ENCODE data around the gene SERGEF. TPM values are rescaled to one million over a fixed set of nuclear protein-coding genes. Genes with fewer than 3 reads are reported as not detected.

The SERGEF gene
- total RNA-seq, 1 donor from 2014 or later: 17.6 TPM

GRCh38 chr11:17822401-17822781, 190.5 kb downstream of the SERGEF start:
- H3K4me3 ChIP-seq (ENCODE audit: insufficient read depth, low read depth, low read length): no peak overlapping the region
- no peaks in the 10 kb centered on the region for H3K4me1 ChIP-seq (ENCODE audit: insufficient read depth, low read length)
- FAIRE-seq (no peak), DNase-seq (ENCODE audit: low read depth) (no peak)
- no peak overlapping the region for H3K9ac ChIP-seq (ENCODE audit: low read length)
- peaks cover 2% of the 10 kb centered on the region for H3K4me1 Mint-ChIP-seq (ENCODE audit: low read depth, unreplicated experiment)
- no peaks in the 10 kb centered on the region for H3K27me3 Mint-ChIP-seq (ENCODE audit: low read depth, unreplicated experiment)
- no peak overlapping the region for H3K27ac ChIP-seq (ENCODE audit: low read depth, low read length)
- H3K4me3 Mint-ChIP-seq (ENCODE audit: unreplicated experiment): no peak overlapping the region
- no peaks in the 10 kb centered on the region for H4K20me1 ChIP-seq (ENCODE audit: insufficient read depth, low read length)
- H3K9me3 ChIP-seq (ENCODE audit: insufficient read depth, low read depth, low read length): no peaks in the 10 kb centered on the region
- no peak overlapping the region for H3K4me2 ChIP-seq (ENCODE audit: low read length)
- TF ChIP-seq CTCF (IDR thresholded peaks at IDR 0.05; ENCODE audit: insufficient read depth, low read depth, low read length) (no peak), EZH2 (IDR thresholded peaks at IDR 0.05; ENCODE audit: insufficient read depth, low read length) (no peak)
- no peaks in the 10 kb centered on the region for H3K36me3 ChIP-seq (ENCODE audit: insufficient read depth, low read length)
- no peaks in the 10 kb centered on the region for H3K79me2 ChIP-seq (ENCODE audit: insufficient read depth, low read length)
- no peaks in the 10 kb centered on the region for H3K36me3 Mint-ChIP-seq (ENCODE audit: low read depth, unreplicated experiment)
- H3K27ac Mint-ChIP-seq (ENCODE audit: unreplicated experiment): no peak overlapping the region
- H3K9me3 Mint-ChIP-seq (ENCODE audit: unreplicated experiment): no peaks in the 10 kb centered on the region
- H3K27me3 ChIP-seq (ENCODE audit: insufficient read depth, low read length): no peaks in the 10 kb centered on the region
- H2AFZ ChIP-seq (ENCODE audit: low read depth, low read length): no peak overlapping the region

DNA sequence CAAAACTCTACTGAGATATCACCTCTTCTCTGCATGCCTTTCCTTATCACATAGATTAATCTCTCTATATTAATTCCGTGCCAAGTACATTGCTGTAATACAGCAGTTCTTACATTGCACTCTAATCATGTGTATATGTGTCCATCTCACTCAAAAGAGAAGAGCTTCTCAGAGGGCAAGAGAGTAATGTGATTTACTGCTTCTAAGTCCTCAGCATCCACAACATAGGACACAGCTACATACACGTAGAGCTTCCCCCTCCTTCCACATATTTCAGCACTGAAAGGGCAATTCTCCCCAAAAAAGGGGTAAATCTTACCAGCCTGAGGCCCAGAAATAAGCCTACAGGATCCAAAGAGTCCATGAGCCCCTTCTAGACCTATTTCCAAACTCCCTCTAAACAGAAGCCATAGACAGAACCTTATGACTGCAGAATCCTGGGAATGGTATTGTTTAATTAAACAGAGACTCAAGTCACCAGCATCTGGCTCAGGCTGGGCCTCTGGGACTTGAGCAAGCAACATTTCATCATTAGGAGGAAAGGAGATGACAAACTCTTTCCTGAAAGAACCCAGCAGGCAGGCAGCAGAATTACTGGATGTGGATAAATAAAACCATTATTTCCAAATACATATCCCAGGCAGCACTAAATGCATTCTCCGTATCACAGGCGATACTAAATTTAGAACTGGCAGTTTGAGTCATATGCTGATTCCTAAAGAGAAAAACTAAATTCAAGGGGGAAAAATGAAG, 191.0 kb downstream of the SERGEF start:
- Histone ChIP-seq H3K36me3 (ENCODE audit: insufficient read depth, low read length) (no peaks in the 10 kb centered on the region), H3K27me3 (ENCODE audit: insufficient read depth, low read length) (no peaks in the 10 kb centered on the region), H2AFZ (ENCODE audit: low read depth, low read length) (no peak overlapping the region), H3K4me3 (ENCODE audit: insufficient read depth, low read depth, low read length) (no peak overlapping the region), H3K79me2 (ENCODE audit: insufficient read depth, low read length) (no peaks in the 10 kb centered on the region), H3K27ac (ENCODE audit: low read depth, low read length) (no peak overlapping the region), H3K9ac (ENCODE audit: low read length) (no peak overlapping the region), H3K4me2 (ENCODE audit: low read length) (no peak overlapping the region), H4K20me1 (ENCODE audit: insufficient read depth, low read length) (no peaks in the 10 kb centered on the region), H3K4me1 (ENCODE audit: insufficient read depth, low read length) (no peaks in the 10 kb centered on the region), H3K9me3 (ENCODE audit: insufficient read depth, low read depth, low read length) (no peaks in the 10 kb centered on the region)
- FAIRE-seq (no peak), DNase-seq (ENCODE audit: low read depth) (peak; percentile 47)
- Mint-ChIP-seq H3K36me3 (ENCODE audit: low read depth, unreplicated experiment) (no peaks in the 10 kb centered on the region), H3K27ac (ENCODE audit: unreplicated experiment) (no peak overlapping the region), H3K4me1 (ENCODE audit: low read depth, unreplicated experiment) (peaks cover 2% of the 10 kb centered on the region), H3K4me3 (ENCODE audit: unreplicated experiment) (no peak overlapping the region), H3K9me3 (ENCODE audit: unreplicated experiment) (no peaks in the 10 kb centered on the region), H3K27me3 (ENCODE audit: low read depth, unreplicated experiment) (no peaks in the 10 kb centered on the region)
- no peak for TF ChIP-seq EZH2 (IDR thresholded peaks at IDR 0.05; ENCODE audit: insufficient read depth, low read length)
- no peak for TF ChIP-seq CTCF (IDR thresholded peaks at IDR 0.05; ENCODE audit: insufficient read depth, low read depth, low read length)

DNA sequence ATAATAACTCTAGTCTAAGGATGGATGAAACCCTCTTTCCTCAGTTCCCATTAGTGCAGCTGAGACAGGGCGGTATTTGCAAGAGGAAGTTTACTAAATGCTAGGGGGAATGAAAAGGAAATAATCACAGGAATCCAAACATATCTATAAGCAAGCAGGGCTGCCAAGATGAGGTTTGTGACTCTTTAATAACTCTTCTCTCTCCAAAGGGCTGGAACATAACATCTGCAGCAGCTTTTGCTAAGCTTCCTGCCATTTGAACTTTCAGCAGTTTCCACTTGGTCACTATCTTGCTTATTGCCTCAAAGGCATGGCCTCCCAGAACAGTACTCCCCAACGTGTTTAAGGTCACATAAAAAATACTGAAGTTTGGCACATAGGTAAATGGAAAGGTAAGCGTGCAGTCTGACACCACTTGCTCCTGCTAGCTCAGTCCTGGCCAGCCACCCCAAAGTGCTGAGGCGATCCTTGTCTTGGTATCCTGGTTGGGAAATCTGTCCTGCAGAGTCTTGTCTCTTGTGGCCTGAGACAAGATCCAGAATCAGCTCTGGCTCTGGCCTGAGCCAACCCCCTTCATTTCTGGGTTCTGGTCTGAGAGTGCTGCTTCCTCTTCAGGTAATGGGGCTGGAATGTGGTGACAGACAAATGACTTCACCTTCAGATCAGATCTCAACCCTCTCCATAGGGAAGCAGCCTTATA, 196.5 kb downstream of the SERGEF start:
- H3K9ac ChIP-seq (ENCODE audit: low read length): no peak overlapping the region

More for the DNA sequence above, 196.5 kb downstream of the SERGEF start:
- Mint-ChIP-seq H3K36me3 (ENCODE audit: low read depth, unreplicated experiment) (no peaks in the 10 kb centered on the region), H3K27me3 (ENCODE audit: low read depth, unreplicated experiment) (peaks cover 4% of the 10 kb centered on the region), H3K9me3 (ENCODE audit: unreplicated experiment) (no peaks in the 10 kb centered on the region), H3K4me3 (ENCODE audit: unreplicated experiment) (no peak overlapping the region), H3K4me1 (ENCODE audit: low read depth, unreplicated experiment) (no peaks in the 10 kb centered on the region), H3K27ac (ENCODE audit: unreplicated experiment) (no peak overlapping the region)
- Histone ChIP-seq H3K9me3 (ENCODE audit: insufficient read depth, low read depth, low read length) (no peaks in the 10 kb centered on the region), H3K4me1 (ENCODE audit: insufficient read depth, low read length) (peaks cover 10% of the 10 kb centered on the region), H3K4me2 (ENCODE audit: low read length) (no peak overlapping the region), H3K27me3 (ENCODE audit: insufficient read depth, low read length) (no peaks in the 10 kb centered on the region), H3K27ac (ENCODE audit: low read depth, low read length) (no peak overlapping the region), H3K36me3 (ENCODE audit: insufficient read depth, low read length) (no peaks in the 10 kb centered on the region), H3K4me3 (ENCODE audit: insufficient read depth, low read depth, low read length) (no peak overlapping the region), H3K79me2 (ENCODE audit: insufficient read depth, low read length) (no peaks in the 10 kb centered on the region), H2AFZ (ENCODE audit: low read depth, low read length) (no peak overlapping the region), H4K20me1 (ENCODE audit: insufficient read depth, low read length) (peaks cover 4% of the 10 kb centered on the region)
- DNase-seq (ENCODE audit: low read depth) (no peak), FAIRE-seq (no peak)
- TF ChIP-seq EZH2 (IDR thresholded peaks at IDR 0.05; ENCODE audit: insufficient read depth, low read length) (no peak), CTCF (IDR thresholded peaks at IDR 0.05; ENCODE audit: insufficient read depth, low read depth, low read length) (no peak)

All from astrocyte (in vitro differentiated cells and primary cell).